Hypothalamus (tissue), 51 donors: ENCODE measurements around the gene RPUSD3.

Source experiments
- DNase-seq, 51 donors: peaks; one replicate each; lab custom pipeline; 2025; lab: John Stamatoyannopoulos, UW

The RPUSD3 gene

DNA sequence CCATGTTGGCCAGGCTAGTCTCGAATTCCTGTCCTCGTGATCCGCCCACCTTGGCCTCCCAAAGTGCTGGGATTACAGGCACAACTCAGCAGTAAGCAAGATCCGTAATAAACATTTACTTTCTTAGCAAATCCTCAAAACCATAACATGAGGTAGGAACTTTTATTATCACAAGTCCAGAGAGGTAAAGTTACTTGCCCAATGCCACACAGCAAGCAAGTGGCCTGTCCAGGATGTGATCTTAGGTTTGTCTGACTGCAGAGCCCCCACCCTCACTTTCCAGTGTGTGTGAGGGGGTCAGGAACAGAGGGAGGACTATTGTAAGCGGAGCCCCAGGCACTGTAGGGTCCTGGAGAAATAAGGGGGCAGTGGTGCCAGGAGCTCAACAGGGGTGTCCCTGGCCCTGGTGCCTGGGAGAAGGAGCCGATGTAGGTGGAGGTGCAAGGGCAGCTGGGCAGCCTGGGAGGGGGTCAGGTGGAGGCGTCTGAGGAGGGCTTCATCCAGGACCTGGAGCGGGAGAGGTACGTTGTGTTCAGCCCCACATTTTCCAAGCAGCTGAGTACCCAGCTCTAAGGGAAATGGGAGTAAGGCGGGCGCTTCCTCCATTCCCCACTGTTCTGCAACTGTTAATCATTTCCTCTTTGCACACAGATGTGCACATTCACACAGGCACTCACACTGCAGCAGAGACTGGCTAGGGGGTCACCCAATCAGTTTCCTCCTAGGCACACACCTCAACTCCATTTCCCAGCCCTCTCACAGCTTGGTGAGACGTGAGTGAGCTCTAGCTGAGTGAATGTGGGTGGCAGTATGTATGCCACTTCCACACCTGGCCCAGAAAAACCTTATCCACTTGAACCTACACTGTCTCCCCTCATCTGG lies 5.9 kb downstream of the RPUSD3 start:
- no peak for DNase-seq

DNA sequence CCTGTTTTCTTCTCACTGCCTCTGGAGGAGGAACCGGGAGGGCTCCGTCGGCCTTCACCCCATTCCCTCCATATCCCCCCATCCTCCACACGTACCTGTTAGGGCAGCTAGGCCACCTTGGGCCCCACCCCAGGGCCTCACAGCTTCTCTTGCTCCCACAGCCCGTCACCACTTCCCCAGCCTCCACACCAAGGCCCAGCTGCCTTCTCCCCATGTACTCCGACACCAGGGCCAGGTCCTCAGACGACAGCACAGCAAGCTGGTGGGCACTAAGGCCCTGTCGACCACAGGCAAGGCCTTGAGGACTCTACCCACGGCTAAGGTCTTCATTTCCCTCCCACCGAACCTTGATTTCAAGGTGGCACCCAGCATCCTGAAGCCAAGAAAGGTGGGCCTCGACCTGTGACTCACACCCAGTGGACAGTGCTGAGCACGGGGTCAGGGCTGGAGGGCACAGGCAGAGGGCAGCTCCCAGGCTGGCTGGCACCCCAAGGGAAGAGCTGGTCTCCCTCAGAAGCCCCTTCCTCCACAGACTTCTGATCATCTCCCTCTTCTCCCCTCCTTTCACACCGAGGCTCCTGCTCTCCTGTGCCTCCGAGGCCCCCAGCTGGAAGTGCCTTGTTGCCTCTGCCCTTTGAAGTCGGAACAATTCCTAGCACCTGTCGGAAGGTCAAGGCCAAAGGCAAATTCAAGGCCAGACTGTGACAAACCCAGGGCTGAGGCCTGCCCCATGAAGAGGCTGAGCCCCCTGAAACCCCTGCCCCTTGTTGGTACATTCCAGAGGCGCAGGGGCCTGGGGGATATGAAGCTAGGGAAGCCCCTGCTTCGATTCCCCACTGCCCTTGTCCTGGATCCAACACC lies 9.1 kb downstream of the RPUSD3 start:
- DNase-seq, result no peak

DNA sequence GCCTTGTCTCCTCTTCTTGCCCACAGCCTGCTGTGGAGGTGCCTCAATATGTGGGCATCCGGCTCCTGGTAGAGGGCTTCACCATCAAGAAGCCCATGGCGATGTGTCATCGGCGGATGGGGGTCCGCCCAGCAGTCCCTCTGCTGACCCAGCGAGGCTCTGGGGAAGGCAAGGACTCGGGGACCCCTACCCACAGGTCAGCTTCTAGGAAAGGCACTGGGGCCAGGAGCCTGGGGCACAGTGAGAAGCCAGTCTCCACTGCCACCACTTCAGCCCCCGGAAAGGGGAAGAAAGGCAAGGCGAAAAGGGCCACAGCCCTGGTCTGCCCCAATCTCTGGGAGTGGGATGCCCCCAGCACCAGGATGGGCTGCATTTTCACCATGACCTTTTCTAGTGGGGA lies 10.7 kb downstream of the RPUSD3 start:
- no peak for DNase-seq

DNA sequence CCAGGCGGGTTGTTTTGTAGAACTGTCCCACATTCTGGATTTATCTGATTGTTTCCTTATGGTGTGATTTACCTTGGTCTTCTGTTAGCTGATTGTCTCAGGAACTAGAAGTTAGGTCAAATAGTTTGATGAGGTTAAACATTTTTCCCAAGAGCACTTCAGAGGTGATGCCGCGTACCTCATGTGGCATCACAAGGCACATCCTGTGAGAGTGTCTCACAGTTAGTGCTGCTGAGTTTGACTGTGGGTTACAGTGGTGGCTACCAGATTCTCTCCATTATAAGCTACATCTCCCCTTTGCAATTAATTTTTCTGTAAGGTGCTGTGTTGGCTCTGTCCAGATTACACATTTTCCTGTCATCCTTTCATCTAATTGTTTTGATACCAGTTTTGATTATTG lies 12.6 kb downstream of the RPUSD3 start:
- DNase-seq, result no peak

DNA sequence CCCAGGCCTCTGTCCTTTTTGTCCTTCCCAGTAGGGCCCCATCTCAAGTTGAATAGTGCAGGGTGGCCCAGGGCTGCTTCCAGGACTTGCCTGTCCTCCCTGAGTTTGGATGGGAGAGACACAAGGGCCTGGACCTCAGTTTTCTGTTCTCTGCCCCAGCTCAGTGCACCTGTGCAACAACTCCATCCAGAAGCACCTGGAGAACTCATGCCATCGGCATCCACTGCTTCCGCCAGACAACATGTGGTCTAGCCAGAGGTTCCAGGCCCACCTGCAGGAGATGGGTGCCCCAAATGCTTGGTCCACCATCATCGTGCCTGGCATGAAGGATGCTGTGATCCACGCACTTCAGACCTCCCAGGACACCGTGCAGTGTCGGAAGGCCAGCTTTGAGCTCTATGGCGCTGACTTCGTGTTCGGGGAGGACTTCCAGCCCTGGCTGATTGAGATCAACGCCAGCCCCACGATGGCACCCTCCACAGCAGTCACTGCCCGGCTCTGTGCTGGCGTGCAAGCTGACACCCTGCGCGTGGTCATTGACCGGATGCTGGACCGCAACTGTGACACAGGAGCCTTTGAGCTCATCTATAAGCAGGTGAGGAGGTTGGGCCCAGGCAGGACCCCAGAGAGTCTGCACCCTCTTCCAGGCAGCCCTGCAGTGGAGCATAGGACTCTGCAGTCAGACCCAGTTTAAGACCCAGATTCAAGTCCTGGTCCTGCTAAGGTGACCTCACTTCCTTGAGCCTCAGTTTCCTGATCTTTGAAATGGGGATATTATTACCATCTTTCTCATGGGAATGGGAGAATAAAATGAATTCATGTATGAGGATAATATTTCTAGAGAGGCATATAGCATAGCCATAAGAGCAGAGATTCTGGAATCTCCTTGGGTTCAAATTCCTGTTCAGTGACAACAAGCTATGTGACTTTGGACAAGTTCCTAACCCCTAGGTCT lies 14.7 kb downstream of the RPUSD3 start:
- no peak for DNase-seq

DNA sequence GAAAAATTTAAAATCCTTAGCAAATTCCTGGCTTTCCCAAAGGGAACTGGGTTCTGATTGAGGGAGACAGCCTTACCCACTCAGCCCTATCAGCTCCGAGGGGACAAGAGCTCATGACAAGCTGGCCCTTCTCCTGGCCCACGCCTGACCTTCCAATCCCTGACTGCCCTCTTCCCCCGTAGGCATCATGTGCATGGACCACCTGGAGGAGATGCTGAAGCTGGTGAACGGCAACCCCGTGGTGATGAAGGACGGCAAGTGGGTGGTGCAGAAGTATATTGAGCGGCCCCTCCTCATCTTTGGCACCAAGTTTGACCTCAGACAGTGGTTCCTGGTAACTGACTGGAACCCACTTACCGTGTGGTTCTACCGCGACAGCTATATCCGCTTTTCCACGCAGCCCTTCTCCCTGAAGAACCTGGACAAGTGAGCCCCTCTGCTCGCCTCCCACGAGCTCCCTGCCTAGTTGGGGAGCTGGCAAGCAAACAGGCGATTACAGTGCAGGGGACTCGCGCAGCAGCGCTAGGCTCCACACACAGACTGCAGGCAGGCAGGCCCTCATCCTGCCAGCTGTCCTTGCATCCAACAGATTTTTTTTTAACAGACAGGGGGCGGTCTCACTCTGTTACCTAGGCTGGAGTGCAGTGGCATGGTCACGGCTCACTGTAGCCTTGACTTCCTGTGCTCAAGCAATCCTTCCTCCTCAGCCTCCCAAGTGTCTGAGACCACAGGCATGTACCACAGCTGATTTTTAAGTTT lies 16.8 kb downstream of the RPUSD3 start:
- DNase-seq, result no peak

DNA sequence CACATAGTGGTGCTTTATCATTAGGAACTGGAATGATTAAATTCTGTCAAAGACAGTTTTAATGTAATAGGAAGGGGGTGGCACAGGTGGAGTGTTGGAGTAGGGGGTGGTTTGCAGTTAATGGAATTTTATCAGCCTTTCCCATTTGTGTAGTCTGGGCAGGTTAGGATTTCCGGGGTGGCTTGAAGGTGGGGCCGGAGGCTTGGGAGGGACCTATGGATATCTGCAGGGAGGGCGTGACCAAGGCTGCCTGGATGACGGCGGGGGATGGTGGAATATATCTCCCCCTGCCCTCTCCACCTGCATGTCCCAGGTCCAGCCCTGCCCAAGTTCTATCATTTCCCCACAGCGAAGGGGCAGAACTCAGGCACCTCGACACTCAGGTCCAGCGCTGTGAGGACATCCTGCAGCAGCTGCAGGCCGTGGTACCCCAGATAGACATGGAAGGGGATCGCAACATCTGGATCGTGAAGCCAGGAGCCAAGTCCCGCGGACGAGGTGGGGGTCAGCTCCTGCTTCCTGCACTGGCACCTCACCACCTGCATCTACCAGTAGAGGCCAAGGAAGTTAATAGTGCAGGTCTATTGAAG lies 18.3 kb downstream of the RPUSD3 start:
- no peak for DNase-seq

DNA sequence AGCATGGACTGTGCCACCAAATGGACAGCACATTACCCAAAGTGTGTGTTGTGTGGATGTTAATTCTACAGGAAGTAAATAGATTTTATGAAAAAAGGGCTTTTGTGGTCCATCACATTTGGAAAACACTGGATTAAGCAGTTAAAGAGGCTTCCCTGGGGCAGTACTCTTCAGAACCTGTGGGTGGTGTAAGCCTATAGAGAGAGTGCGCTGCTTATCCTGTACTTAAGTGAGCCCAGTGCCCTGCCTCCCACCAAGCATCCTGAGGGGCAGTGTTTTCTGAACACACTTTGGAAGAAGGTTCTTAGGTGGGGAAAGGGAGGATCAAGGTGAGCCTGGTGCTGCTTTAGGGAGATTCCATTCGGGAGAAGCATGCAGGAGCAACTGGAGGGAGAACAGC lies 22.9 kb downstream of the RPUSD3 start:
- DNase-seq, result no peak

DNA sequence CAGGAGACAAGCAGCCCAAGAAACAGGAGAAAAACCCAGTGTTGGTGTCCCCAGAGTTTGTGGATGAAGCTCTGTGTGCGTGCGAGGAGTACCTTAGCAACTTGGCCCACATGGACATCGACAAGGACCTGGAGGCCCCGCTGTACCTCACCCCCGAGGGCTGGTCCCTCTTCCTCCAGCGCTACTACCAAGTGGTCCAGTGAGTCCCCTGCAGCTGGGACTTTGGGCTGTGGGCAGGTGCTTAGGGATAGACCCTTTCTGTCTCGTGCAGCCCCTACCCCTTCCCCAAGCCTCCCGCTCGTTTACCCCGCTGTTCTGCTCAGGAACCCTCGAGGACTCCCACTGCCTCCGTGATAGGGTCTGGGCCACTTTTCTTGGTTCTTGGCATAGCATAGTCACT lies 23.3 kb downstream of the RPUSD3 start:
- DNase-seq, result no peak

DNA sequence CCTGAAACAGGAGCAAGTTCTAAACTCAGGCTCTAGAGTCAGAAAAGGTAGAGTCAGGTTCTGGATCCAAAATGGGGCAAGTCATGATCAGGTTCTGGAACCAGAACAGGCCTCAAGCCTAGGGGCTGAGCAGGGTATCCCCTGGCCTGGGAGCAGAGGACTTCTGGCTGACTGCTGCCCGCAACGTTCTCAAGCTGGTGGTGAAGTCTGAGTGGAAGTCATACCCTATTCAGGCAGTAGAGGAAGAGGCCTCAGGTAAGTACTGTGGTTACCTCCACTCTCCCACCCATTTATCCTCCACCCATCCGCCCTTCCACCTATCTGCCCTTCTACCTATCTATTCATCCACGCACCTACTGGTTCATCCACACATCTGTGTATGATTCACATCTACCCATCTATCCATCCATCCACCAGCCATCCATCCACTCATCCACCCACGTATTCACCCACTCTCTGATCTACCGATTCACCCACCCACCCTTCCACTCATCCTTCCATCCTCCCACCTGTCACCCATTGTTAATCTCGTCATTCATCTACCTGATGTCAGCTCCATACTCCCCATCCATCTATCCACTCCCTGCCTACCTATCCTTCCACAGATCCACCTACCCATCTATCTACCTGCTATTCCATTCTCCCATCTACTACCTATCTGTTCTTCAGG lies 25.0 kb downstream of the RPUSD3 start:
- DNase-seq, result no peak

DNA sequence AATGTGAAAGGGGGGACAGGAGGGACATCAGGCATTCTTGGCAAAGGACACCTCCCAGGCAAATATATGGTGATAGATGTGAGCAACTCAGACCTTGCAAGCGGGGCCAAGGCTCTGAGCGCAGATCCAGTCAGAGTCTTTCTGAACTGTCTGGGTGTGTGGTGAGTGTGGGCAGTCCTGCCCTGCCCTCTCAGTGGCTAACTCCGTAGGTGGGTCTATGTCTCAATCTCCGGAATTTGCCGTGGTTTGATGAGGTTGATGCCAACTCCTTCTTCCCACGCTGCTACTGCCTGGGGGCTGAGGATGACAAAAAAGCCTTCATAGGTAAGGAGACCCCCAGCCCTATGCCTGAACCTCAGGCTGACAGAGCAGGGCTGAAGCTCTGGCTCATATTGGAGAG lies 26.4 kb downstream of the RPUSD3 start:
- no peak for DNase-seq

DNA sequence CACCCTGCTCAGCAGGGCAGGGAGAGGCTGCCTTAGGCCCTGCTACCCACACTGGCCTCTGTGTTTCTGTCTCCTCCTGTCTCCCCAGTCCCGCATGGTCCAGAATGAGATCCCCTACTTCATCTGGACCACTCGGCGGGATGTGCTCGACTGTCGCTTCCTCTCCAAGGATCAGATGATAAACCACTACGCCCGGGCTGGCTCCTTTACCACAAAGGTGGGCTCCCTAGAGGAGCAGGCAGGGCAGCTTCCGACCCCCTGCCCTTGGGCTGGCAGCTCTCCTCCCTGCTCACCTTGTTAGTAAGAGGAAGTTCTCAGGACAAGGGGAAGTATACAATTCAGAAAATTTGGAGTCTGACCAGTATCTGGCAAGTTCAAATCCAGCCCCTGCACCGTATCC lies 27.8 kb downstream of the RPUSD3 start:
- no peak for DNase-seq

DNA sequence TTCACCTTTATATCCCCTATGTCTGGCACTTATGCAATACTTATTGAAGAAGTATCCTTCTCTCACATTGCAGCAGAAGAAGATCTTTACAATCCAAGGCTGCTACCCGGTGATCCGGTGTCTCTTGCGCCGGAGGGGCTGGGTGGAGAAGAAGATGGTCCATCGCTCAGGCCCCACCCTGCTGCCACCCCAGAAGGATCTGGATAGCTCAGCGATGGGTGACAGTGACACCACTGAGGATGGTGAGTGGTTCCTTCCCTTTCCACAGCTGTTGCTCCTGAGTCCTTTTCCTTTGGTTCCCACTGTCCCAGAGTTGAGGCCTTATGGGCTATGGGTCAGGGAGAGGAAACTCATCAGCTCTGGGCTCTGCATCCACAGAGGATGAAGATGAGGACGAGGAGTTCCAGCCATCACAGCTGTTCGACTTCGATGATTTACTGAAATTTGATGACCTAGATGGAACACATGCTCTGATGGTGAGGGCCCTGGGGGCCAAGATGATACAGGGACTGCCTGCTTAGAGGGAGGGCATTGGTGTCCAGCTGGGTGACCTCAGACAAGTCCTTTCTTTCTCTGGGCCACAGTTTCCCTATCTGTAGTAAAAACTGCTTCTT lies 30.8 kb downstream of the RPUSD3 start:
- DNase-seq, result no peak

DNA sequence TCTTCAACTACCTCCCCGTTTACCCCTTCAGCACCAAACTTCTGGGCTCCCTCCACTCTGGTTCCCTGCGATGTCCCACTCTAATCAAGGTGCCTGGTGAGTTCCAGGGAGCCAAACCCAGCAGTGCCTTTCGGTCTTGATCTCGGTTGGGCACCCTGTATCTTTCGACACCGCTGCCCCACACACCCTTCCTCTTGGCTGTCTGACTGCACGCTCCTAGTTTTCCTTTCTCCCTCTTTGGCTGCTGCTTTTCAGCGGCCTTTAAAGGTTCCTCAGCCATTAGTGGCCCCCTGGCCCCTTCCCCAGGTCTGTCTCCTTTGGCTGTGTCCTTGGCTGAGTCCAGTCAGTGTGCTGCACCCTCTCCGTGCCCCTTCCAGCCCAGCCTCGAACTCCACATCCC lies 33.0 kb downstream of the RPUSD3 start:
- DNase-seq, result peak in 3 of 51 donors; percentile 8 to 15 (median 12)

DNA sequence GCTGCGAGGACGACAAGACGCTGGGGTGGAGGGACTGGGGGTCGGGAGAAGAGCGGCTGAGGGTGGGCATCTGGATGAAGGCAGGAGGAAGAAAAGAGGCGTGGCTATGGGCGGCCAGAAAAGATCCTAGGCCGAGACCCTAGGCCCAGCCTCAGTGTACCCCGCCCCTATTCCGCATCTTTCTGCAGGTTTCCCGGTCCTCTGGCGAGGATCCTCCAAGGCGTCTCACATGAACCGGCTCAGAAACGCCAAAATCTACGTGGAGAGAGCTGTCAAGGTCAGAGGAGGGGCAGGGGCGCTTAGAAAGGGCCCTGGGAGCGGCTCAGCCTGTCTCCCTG lies 33.4 kb downstream of the RPUSD3 start:
- peak in 2 of 51 donors; percentile 39 to 57 for DNase-seq

DNA sequence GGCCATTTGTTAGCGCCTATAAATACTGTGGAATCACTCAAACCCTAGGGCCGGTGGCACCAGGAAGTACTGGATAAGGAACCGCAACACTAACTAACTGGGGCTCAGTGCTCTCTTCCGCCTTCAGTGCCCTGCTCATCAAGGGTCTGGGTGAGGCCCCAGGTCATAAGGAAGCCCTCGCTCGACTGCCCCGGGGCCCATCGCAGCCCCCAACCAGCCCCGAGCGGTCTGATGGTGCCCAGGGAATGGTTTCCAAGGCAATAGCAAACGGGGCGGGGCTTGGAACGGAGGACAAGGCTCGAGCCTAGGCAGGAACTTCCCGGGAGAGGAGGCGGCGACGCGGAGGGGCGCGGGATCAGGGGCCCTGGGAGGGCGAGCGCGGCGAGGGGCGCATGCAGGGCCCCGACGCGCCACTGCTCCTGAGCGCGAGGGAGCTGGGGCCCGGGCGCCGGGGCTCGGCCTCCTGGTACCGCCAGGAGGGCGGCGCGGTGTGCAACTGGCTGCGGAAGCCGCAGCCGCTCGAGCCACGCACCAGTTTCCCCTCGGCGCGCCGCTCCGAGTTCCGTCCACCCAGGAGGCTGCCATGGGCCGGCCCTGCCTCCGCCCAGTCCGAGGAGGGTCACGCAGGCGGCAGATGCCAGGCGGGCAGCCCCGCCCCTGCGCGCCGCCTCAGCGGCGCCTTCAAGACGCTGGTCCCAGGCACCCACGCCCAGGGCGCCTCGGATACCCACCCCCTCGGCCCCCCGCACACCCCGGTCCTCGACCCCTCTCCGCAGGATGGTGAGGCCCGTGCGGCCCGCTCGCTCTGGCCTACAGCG lies 34.0 kb downstream of the RPUSD3 start, which contains the start of gene TTLL3:
TTLL3 (plus strand) TSS at position 648 of the 818 bp plus-strand sequence. CDS start 400 bp downstream, outside the sequence.
- peak in 48 of 51 donors; percentile 14 to 84 (median 55) for DNase-seq

DNA sequence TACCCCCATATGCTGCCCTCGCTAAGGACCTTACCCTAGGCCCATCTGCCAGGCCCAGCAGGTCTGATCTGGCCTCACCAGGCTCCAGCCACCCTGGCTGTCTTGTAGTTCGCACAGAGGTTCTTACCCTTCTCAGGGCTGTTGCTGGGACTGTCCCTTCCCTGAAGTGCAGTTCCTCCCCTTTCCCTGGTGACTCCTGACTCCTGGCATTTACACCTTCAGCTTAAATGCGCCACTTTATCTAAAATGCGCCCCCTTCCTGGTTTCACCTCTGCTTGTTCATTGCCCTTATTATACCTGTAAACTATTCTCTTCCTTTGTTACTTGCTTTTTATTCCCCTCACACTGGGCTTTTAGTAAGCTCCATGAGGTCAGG lies 34.6 kb downstream of the RPUSD3 start:
- no peak for DNase-seq
